ENCODE data around the gene ARHGAP31. TPM values are rescaled to one million over a fixed set of nuclear protein-coding genes. Genes with fewer than 3 reads are reported as not detected.

Gene ARHGAP31
- total and polyA plus RNA-seq, 2 of the 8 experiments (the other 6 are each of a cell fraction or from before 2014, with no cell fraction given) = 1.1 to 7.6 TPM

- TF ChIP-seq HDAC2 (IDR thresholded peaks at IDR 0.05; ENCODE audit: borderline replicate concordance in 1 of 2, low read depth in 2 of 2, low read length in 2 of 2) (no peak), JUN (IDR thresholded peaks at IDR 0.05; ENCODE audit: low read depth, low read length) (no peak)
Measured at GRCh38 chr3:119359476-119360326, 65.5 kb downstream of the ARHGAP31 start (continued).

Measured in H1 (cell line).